Left ventricle myocardium superior (tissue), 1 donor: ENCODE data around the gene CALML6. TPM values are rescaled to one million over a fixed set of nuclear protein-coding genes. Genes with fewer than 3 reads are reported as not detected.
A peak's percentile ranks its signal among the peaks of the same experiment; 100 is the strongest.

Experiments
- ATAC-seq: fragments of 200-7000 bp; cut with Tn5 transposase; one replicate; pipeline ENCODE4 v1.9.1; 2020; ENCODE audit warnings: mild to moderate bottlenecking, moderate library complexity
- DNase-seq: peaks from one replicate; pipeline ENCODE4 v3.0.0-alpha.2; 2020
- intact Hi-C: fragments of 100-400 bp; cut with micrococcal nuclease; formaldehyde crosslinking; loops from one replicate; pipeline ENCODE4 v1.11.0; 2022
- total RNA-seq: library from RNA; stranded (reverse); fragmentation: NEBNext Ultra II Directional; extraction: Animal tissue kit (Norgen Biotek cat#: 25700); gene quantifications from one replicate; pipeline ENCODE4 v1.2.1, GENCODE V29; 2021
- donor health status: DM: no; HTN: yes; CAD: no; lungs with severe emphysema.

CALML6 gene
- total RNA-seq, 1 donor from 2014 or later: not detected

- intact Hi-C loops: no loop called here
- ATAC-seq (no peak), DNase-seq (peak; percentile 9)
Measured at GRCh38 chr1:1937061-1937460, 22.0 kb downstream of the CALML6 start.

- DNase-seq (peak; percentile 14), ATAC-seq (no peak)
- intact Hi-C loops: no loop called here
Measured at GRCh38 chr1:1937549-1938275, 22.7 kb downstream of the CALML6 start.

- ATAC-seq: no peak
- intact Hi-C loops: no loop called here
- DNase-seq: no peak
Measured at GRCh38 chr1:1938276-1938573, 23.2 kb downstream of the CALML6 start.

- intact Hi-C loops: no loop called here
- ATAC-seq (no peak), DNase-seq (peak; percentile 18)
Measured at GRCh38 chr1:1938613-1939295, 23.7 kb downstream of the CALML6 start.

- ATAC-seq: no peak
- peak; percentile 19 for DNase-seq
- intact Hi-C loops: no loop called here
Measured at GRCh38 chr1:1939296-1940122, 24.4 kb downstream of the CALML6 start.

GRCh38 chr1:1940123-1940425 lies 25.0 kb downstream of the CALML6 start:
- ATAC-seq: no peak
- intact Hi-C loops: no loop called here
- peak; percentile 21 for DNase-seq

- intact Hi-C loops: no loop called here
- DNase-seq (peak; percentile 13), ATAC-seq (no peak)
Measured at GRCh38 chr1:1941211-1941841, 26.3 kb downstream of the CALML6 start.

GRCh38 chr1:1941868-1942752 lies 27.1 kb downstream of the CALML6 start:
- no peak for ATAC-seq
- DNase-seq: peak; percentile 27
- intact Hi-C loops: no loop called here

GRCh38 chr1:1942753-1943656 lies 27.9 kb downstream of the CALML6 start:
- peak; percentile 24 for DNase-seq
- intact Hi-C loops: no loop called here
- ATAC-seq: no peak

GRCh38 chr1:1943834-1944570 lies 28.9 kb downstream of the CALML6 start:
- ATAC-seq (peak; percentile 83), DNase-seq (peak; percentile 76)
- intact Hi-C loops: no loop called here

- DNase-seq: peak; percentile 13
- intact Hi-C loops: no loop called here
- ATAC-seq: no peak
Measured at GRCh38 chr1:1945782-1946393, 30.8 kb downstream of the CALML6 start.

- intact Hi-C loops: no loop called here
- ATAC-seq (peak; percentile 65), DNase-seq (peak; percentile 81)
Measured at GRCh38 chr1:1946540-1946939, 31.5 kb downstream of the CALML6 start.

GRCh38 chr1:1947493-1947892 lies 32.4 kb downstream of the CALML6 start:
- intact Hi-C loops: no loop called here
- DNase-seq (peak; percentile 25), ATAC-seq (no peak)

- intact Hi-C loops: no loop called here
- no peak for ATAC-seq
- DNase-seq: no peak
Measured at GRCh38 chr1:1948783-1949182, 33.7 kb downstream of the CALML6 start.

GRCh38 chr1:1950940-1951339 lies 35.9 kb downstream of the CALML6 start:
- no peak for DNase-seq
- intact Hi-C loops: no loop called here
- no peak for ATAC-seq

- intact Hi-C loops: no loop called here
- DNase-seq: no peak
- ATAC-seq: no peak
Measured at GRCh38 chr1:1954015-1954414, 39.0 kb downstream of the CALML6 start.
